Ishikawa (cell line): ENCODE results near the gene ACSM6.

Experiments used
- CEBPB ChIP-seq: IDR thresholded peaks from 2 replicates; pipeline ENCODE4 v1.6.1; 2012
- CREB1 ChIP-seq: IDR thresholded peaks from 2 replicates; pipeline ENCODE4 v1.6.1; 2012; ENCODE audit warnings: low read depth
- EGR1 ChIP-seq: IDR thresholded peaks from 2 replicates; pipeline ENCODE4 v1.6.1; 2012
- EP300 ChIP-seq: IDR thresholded peaks from 2 replicates; pipeline ENCODE4 v1.6.1; 2012; ENCODE audit warnings: borderline replicate concordance
- FOXM1 ChIP-seq: IDR thresholded peaks from 2 replicates; pipeline ENCODE4 v1.6.1; 2012; ENCODE audit warnings: low read depth, borderline replicate concordance
- NFIC ChIP-seq: IDR thresholded peaks from 2 replicates; pipeline ENCODE4 v1.6.1; 2012
- RAD21 ChIP-seq: IDR thresholded peaks from 2 replicates; pipeline ENCODE4 v1.6.1; 2012; ENCODE audit warnings: low read depth
- TAF1 ChIP-seq: IDR thresholded peaks from 2 replicates; pipeline ENCODE4 v1.6.1; 2012; ENCODE audit warnings: low read depth, mild to moderate bottlenecking
- TCF12 ChIP-seq: IDR thresholded peaks from 2 replicates; pipeline ENCODE4 v1.6.1; 2012; ENCODE audit warnings: low read depth
- TEAD4 ChIP-seq: IDR thresholded peaks from 2 replicates; pipeline ENCODE4 v1.6.1; 2012
- YY1 ChIP-seq: IDR thresholded peaks from 2 replicates; pipeline ENCODE4 v1.6.1; 2012; ENCODE audit warnings: low read depth
- ZBTB7A ChIP-seq: IDR thresholded peaks from 2 replicates; pipeline ENCODE4 v1.6.1; 2012; ENCODE audit warnings: low read depth
- TF ChIP-seq, protein P1 (sequence below): IDR thresholded peaks from 2 replicates; pipeline ENCODE4 v1.6.1; 2012
- TF ChIP-seq, protein P2 (sequence below): IDR thresholded peaks from 2 replicates; pipeline ENCODE4 v1.6.1; 2012
- TF ChIP-seq, protein P3 (sequence below): IDR thresholded peaks from 2 replicates; pipeline ENCODE4 v1.6.1; 2012; ENCODE audit warnings: low read depth, mild to moderate bottlenecking

Gene ACSM6

DNA sequence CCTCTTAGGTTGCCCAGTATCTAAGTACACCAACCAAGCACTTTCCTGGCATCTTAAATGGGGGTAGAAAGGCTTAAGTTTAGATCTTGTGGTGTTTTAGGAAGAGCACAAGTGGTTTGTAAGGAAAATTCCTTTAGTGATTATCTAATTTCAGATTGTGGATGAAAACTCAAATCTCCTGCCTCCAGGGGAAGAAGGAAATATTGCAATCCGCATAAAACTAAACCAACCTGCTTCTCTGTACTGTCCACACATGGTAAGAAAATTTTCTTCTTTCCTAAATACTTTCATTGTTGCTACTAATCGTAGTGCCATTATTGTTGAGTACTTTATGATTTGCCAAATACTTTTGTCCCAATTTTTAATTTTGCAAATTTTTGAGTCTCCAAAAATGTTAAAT is 31.1 kb downstream of the ACSM6 start:
- TF ChIP-seq CREB1 (no peak), CEBPB (no peak), TAF1 (no peak), EP300 (no peak), FOXM1 (no peak), EGR1 (no peak), ZBTB7A (no peak), YY1 (no peak)
- TF ChIP-seq, protein P1, sequence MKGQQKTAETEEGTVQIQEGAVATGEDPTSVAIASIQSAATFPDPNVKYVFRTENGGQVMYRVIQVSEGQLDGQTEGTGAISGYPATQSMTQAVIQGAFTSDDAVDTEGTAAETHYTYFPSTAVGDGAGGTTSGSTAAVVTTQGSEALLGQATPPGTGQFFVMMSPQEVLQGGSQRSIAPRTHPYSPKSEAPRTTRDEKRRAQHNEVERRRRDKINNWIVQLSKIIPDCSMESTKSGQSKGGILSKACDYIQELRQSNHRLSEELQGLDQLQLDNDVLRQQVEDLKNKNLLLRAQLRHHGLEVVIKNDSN: no peak

DNA sequence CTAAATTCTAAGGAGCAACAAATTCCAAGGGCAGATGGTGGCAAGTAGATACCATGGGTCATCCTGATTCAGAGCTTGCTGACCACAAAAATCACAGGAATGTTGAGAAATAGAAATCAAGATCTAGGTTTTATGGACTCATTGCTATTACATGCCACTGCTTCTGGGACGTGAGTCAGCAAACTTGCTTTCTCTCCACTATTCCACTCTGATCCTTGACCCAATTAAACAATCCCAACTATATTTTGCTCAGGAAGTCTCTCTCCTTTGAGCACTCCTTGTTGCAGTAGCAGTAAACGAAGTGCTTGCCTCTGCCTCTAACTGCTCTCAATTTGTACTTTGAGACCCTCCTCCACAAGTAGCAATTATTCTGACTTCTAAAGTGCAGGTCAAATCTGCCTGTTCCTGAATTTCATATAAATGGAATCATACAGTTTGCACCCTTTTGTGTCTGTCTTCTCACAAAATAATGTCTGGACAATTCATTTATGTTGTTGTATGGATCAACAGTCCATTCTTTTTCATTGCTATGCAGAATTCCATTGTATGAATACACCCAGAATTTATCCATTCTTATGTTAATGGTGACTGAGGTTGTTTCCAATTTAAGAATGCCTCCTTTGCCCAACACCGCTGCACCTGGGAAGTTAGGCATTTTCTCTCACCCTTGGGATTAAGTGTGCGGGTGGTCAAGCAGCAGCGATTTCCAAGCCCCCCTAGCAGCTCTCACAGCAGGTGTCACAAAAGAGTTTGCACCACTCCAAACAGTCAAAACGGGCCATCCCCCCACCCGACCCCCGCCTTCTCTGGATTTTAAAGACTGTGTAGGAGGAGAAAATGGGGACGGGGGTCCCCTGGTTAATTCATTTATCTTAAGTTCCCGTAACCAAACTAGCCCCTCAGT is 35.9 kb downstream of the ACSM6 start:
- no peak for TF ChIP-seq RAD21
- no peak for TF ChIP-seq ZBTB7A
- no peak for TF ChIP-seq EP300

DNA sequence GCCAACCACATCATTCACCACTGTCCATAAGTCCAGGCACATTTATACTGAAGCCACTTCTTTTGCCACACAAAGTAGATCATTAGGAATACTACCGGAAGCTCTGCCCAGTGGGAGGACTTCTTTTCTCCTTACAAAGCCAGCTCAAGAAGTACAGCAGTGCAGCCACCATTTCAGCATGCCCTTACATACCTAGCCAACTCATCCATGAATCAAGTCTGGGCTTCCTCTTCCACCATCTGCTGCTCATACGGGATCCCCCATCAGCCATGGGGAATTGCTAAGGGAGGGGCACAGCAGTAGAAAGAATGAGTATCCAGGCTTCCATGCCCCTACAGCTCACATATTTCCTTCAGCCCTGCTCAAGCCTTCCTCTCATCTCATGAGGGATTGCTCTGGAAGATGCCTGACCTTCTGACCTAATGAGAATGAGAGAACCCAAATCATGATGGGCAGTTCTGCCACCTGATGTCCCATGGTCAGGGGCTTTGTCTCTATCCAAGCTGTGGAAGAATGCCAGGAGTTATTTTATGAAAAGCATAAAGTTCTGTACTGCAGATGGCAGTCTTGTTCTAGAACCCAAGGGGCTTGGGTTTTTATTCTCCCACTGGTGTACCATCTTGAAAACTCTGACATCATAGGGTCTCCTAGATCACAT is 39.5 kb downstream of the ACSM6 start:
- TF ChIP-seq, protein P1: no peak
- peak; percentile 16; the same call in 1 of the 2 replicates for TF ChIP-seq RAD21

DNA sequence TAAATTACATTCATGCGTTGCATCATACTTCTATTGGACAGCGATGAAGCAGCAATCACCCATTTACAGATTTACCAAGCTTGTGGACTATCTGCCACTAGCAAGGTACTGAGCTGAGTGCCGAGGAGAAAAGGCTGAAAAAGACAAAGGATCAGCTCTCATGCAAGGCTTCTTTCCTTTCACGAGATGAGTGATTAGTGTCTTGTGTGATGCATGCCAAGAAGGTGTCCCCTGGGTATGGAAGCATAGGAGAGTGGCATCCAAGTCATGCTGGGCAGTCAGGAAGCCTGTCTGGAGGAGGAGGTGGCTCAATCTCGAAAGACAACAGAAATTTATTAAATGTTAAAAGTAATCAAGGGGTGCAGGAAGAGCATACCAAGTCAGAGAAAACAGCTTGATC is 40.9 kb downstream of the ACSM6 start:
- TF ChIP-seq ZBTB7A: no peak
- TF ChIP-seq CREB1: no peak
- no peak for TF ChIP-seq TCF12
- TF ChIP-seq, protein P2, sequence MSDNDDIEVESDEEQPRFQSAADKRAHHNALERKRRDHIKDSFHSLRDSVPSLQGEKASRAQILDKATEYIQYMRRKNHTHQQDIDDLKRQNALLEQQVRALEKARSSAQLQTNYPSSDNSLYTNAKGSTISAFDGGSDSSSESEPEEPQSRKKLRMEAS: no peak
- no peak for TF ChIP-seq TEAD4
- no peak for TF ChIP-seq CEBPB
- TF ChIP-seq TAF1: no peak
- TF ChIP-seq NFIC: no peak
- TF ChIP-seq, protein P3, sequence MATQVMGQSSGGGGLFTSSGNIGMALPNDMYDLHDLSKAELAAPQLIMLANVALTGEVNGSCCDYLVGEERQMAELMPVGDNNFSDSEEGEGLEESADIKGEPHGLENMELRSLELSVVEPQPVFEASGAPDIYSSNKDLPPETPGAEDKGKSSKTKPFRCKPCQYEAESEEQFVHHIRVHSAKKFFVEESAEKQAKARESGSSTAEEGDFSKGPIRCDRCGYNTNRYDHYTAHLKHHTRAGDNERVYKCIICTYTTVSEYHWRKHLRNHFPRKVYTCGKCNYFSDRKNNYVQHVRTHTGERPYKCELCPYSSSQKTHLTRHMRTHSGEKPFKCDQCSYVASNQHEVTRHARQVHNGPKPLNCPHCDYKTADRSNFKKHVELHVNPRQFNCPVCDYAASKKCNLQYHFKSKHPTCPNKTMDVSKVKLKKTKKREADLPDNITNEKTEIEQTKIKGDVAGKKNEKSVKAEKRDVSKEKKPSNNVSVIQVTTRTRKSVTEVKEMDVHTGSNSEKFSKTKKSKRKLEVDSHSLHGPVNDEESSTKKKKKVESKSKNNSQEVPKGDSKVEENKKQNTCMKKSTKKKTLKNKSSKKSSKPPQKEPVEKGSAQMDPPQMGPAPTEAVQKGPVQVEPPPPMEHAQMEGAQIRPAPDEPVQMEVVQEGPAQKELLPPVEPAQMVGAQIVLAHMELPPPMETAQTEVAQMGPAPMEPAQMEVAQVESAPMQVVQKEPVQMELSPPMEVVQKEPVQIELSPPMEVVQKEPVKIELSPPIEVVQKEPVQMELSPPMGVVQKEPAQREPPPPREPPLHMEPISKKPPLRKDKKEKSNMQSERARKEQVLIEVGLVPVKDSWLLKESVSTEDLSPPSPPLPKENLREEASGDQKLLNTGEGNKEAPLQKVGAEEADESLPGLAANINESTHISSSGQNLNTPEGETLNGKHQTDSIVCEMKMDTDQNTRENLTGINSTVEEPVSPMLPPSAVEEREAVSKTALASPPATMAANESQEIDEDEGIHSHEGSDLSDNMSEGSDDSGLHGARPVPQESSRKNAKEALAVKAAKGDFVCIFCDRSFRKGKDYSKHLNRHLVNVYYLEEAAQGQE: no peak
- TF ChIP-seq, protein P1: no peak
- TF ChIP-seq YY1: no peak
- TF ChIP-seq EP300: no peak
- no peak for TF ChIP-seq EGR1
- no peak for TF ChIP-seq FOXM1
- no peak for TF ChIP-seq RAD21

DNA sequence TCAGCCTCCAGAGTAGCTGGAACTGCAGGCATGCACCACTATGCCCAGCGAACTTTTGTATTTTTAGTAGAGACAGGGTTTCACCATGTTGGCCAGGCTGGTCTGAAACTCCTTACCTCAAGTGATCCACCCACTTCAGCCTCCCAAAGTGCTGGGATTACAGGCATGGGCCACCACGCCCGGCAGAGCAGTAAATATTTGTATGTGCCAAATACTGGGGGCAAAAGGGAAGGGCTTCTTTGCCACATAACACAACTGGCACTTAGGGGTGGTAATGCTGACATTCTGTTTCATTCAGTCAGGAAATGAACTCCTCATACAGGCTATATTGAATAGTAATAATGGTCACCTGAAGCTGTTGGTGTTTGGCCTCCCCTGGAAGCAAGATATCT is 41.6 kb downstream of the ACSM6 start:
- TF ChIP-seq TAF1: no peak
- TF ChIP-seq, protein P2: no peak
- TF ChIP-seq EGR1: no peak
- TF ChIP-seq FOXM1: no peak
- TF ChIP-seq, protein P3: no peak
- no peak for TF ChIP-seq RAD21
- no peak for TF ChIP-seq TCF12
- TF ChIP-seq CREB1: no peak
- no peak for TF ChIP-seq YY1
- TF ChIP-seq EP300: no peak
- no peak for TF ChIP-seq ZBTB7A
- no peak for TF ChIP-seq CEBPB
- TF ChIP-seq, protein P1: no peak
- no peak for TF ChIP-seq NFIC
- TF ChIP-seq TEAD4: no peak
